ENCODE data around the gene ZNF324B.
A peak's percentile ranks its signal among the peaks of the same experiment; 100 is the strongest.
"Not testable (repeated sequence)": the region's sequence is repeated elsewhere in the genome, so short reads cannot be mapped to it uniquely, and the experiment has no call there.

The ZNF324B gene

DNA sequence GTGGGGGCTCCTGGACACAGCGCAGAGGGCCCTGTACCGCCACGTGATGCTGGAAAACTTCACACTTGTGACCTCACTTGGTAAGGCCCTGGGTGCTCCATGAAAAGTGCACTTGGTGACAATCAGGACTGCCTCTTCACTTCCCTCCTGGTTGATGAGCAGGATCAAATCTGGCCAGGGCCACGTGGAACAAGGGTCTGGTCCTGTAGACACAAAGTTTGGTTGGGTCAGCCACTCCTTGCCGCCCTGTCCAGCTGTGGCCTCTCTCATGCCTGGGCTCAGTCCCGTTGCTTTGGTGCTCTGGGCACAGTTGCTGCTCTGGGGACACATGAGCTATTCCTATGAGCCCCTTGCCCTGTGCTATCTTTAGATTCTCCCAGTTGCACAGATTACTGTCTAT is 2.3 kb downstream of the ZNF324B start:
- no peak for DNase-seq (ENCODE audit: low read depth in 2 of 2, low spot score in 1 of 2)

DNA sequence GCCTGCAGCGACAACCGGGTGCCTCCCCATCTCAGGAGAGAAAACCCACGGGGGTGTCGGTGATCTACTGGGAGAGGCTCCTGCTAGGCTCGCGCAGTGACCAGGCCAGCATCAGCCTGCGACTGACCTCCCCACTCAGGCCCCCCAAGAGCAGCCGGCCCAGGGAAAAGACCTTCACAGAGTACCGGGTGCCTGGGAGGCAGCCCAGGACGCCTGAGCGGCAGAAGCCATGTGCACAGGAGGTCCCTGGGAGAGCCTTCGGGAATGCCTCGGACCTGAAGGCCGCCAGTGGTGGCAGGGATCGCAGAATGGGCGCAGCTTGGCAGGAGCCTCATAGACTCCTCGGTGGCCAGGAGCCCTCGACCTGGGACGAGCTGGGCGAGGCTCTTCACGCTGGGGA is 3.9 kb downstream of the ZNF324B start:
- no peak for DNase-seq (ENCODE audit: low read depth in 2 of 2, low spot score in 1 of 2)

DNA sequence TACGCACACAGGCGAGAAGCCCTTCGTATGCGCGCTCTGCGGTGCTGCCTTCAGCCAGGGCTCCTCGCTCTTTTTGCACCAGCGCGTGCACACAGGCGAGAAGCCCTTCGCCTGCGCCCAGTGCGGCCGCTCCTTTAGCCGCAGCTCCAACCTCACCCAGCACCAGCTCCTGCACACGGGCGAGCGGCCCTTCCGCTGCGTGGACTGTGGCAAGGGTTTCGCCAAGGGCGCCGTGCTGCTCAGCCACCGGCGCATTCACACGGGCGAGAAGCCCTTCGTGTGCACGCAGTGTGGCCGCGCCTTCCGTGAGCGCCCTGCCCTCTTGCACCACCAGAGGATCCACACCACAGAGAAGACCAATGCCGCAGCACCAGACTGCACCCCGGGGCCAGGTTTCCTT is 4.7 kb downstream of the ZNF324B start:
- DNase-seq (ENCODE audit: low read depth in 2 of 2, low spot score in 1 of 2) = no peak

- DNase-seq (ENCODE audit: low read depth in 2 of 2, low spot score in 1 of 2) = no peak
These were observed 8.6 kb downstream of the ZNF324B start for GRCh38 chr19:58460039-58460438.

GRCh38 chr19:58466089-58466759 is 14.8 kb downstream of the ZNF324B start:
- no peak for DNase-seq (ENCODE audit: low read depth in 2 of 2, low spot score in 1 of 2)

GRCh38 chr19:58466760-58467589 is 15.6 kb downstream of the ZNF324B start, which contains the start of gene ZNF324:
ZNF324 (plus strand) TSS chr19:58467080; CDS start chr19:58469186, 2,106 bp downstream.
- peak; percentile 94 to 97 for DNase-seq (ENCODE audit: low read depth in 2 of 2, low spot score in 1 of 2)

DNA sequence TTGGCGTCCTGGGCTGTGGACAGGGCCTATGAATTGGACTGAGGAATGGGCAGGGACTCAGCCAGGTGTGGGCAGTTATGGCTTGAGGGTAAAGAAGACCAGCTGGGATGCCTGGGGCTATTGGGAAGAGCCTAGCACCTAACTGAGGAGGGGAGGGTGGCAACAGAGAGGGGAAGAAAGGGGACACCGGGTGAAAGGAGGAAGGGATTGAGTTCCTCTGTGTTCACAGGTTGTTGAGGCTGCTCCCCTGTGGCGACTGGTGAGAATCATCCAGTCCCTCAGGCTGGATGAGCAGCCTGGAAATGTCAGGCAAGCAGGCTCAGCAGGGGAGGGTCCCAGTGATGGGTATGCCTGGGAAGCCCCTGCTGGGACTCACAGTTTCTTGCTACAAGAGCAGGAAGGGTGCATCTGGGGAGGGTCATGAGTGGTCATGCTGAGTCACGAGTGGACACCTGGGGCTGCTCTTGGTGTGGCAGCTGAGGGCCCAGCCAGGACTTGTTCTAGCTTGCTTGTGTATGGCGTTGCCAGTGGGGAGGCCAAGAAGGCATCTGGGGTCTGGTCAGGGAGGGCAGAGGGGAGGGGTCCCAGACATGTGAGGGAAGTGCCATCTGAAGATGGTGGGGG is 16.9 kb downstream of the ZNF324B start:
- DNase-seq (ENCODE audit: low read depth in 2 of 2, low spot score in 1 of 2) = no peak

GRCh38 chr19:58469241-58470013 is 18.0 kb downstream of the ZNF324B start:
- no peak for DNase-seq (ENCODE audit: low read depth in 2 of 2, low spot score in 1 of 2)

DNA sequence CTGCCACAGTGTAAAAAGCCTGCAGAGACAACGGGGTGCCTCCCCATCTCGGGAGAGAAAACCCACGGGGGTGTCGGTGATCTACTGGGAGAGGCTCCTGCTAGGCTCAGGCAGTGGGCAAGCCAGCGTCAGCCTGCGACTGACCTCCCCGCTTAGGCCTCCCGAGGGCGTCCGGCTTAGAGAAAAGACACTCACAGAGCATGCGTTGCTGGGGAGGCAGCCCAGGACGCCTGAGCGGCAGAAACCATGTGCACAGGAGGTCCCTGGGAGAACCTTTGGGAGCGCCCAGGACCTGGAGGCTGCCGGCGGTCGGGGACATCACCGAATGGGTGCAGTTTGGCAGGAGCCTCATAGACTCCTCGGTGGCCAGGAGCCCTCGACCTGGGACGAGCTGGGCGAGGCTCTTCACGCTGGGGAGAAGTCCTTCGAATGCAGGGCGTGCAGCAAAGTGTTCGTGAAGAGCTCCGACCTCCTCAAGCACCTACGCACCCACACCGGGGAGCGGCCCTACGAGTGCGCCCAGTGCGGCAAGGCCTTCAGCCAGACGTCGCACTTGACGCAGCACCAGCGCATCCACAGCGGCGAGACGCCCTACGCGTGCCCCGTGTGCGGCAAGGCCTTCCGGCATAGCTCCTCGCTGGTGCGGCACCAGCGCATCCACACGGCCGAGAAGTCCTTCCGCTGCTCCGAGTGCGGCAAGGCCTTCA is 19.6 kb downstream of the ZNF324B start:
- not testable (repeated sequence) for DNase-seq (ENCODE audit: low read depth in 2 of 2, low spot score in 1 of 2)

GRCh38 chr19:58471736-58472135 is 20.3 kb downstream of the ZNF324B start:
- no peak for DNase-seq (ENCODE audit: low read depth in 2 of 2, low spot score in 1 of 2)

GRCh38 chr19:58473775-58474174 is 22.4 kb downstream of the ZNF324B start:
- DNase-seq (ENCODE audit: low read depth in 2 of 2, low spot score in 1 of 2) = no peak

DNA sequence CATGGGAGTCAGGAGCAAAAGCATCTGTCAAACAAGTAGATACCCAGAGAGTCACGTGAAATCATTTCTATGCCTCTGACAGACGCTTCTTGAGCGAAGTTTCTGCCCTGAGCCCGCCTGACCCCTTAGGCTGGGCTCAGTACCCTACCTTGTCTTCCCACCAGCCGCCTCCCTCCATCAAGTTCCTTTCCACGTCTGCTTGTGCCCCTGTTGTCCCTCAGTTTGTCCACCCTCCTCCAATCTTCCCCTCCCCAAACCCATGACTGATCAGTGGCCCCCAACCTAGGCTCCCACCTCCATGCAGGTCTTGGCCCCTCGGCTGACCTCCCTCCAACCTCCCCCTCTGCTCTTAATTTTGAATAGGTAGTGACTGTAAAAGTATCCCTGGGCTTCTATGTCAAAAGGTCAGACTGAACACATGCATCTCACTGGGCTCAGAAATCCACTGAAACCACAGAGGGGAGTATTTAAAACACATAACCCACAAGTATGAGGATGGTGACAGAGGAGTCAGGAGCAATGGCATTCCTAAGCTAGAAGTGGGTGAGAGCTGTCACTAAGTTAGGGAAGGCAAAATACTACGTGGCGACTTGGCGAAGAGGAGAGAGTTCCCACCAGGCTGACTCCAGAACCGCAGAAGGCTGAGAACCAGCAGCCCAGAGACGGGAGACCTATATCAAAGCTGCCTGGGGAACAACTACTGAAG is 23.0 kb downstream of the ZNF324B start:
- DNase-seq (ENCODE audit: low read depth in 2 of 2, low spot score in 1 of 2) = no peak

DNA sequence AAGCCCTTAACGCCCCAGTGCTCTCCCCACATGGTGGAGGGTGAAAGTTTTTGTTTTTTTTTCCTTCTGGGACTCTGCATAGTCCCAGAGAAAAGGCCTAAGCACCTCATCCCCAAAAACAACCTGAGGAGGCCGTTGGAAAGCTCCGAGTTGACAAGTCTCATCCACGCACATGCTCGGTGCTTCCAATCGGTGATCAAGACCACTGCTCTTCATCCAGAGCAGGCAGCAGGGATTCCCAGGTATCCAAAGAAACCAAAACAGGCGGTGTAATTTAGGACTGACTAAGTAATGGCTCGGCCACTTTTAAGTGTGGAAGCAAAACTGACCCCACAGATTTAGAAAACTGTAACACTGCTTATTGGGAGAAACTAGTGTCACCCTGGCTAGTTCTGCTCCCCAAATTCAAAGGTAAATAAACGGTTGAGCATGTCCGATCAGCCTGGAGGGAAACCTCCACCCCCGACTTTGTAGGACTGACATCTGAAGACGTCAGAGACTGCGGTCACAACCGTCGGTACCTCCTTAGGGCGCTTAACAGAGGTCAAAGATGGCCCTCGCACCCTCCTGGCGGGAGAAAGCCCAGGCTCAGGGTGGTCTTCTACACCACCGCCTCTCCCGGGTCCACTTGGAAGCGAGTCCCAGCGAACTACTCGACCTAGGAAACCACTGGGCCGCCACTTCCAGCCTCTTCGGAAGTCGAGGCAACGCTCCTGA is 23.7 kb downstream of the ZNF324B start:
- DNase-seq (ENCODE audit: low read depth in 2 of 2, low spot score in 1 of 2) = no peak

DNA sequence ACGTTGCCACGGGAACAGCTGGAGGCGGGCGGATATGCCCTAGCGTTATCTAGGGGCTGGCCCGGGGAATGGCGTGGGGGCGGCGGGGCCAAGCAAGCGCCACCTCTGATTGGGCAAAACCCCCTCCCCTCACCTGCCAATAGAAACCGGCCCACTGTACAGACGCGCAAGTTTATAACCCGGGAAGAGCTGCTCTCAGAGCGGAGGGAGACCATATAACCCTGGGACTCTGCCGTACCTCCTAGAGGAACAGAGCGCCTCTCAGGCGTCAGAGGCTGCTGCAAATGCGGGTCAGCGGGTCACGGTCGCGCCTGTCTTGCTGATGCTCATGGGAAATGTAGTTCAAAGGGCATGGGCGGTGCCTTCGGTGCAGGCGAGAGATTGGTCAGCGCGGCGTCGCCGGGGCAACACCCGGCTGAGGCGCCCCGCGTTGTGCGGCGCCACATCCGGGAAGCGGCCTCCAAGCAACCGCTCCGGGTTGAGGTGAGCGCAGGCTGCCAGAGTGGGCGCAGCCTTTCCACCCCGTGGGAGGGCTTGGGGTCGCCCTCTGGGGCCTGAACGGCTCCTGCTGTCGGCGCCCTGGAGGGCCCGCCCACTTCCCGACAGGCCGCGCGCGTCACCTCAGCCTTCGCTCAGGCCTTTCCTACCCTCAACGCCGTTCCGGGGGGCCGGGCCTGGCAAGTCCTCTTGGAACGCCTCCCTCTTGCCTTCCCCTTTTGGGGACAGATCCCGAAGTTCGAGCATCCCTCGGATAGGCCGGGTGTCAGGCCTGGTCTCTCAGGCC is 24.5 kb downstream of the ZNF324B start, which contains the start of gene ZNF446:
TSS of gene ZNF446 (plus strand) at position 639 of the 784 bp plus-strand sequence. CDS start 867 bp downstream, outside the sequence.
- peak; percentile 88 to 90 for DNase-seq (ENCODE audit: low read depth in 2 of 2, low spot score in 1 of 2)

DNA sequence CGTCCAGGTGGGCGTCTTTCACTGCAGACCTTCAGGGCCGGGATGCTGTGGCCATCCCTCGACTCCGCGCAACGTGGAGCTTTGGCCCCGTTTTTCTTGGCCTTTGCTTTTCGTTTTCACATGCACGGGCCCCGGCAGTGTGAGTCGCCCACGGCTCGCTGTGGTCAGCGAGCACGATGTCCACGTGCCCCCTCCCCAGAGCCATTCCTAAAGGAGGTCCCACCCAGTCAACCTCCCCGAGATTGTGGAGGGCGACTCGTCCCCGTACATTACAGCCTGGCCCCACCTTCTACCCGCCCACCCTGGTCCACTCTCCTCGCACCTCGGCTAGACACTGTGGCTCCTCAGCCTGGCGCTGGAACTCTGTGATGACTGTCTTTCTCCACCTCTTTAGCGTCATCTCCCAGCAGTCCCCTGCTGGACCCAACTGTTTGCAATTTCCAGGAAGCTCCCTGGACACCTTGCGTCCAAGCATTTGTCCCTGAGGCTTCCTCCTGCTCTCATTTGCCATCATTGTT is 25.1 kb downstream of the ZNF324B start:
- no peak for DNase-seq (ENCODE audit: low read depth in 2 of 2, low spot score in 1 of 2)

DNA sequence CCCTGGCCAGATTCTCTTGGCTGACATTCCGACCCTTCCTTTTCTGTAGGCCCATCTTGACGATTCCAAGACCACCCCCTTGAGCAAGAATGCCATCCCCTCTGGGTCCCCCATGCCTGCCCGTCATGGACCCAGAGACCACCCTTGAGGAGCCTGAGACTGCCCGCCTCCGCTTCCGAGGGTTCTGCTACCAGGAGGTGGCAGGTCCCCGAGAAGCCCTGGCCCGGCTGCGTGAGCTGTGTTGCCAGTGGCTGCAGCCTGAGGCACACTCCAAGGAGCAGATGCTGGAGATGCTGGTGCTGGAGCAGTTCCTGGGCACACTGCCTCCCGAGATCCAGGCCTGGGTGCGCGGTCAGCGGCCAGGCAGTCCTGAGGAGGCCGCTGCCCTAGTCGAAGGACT is 25.7 kb downstream of the ZNF324B start:
- DNase-seq (ENCODE audit: low read depth in 2 of 2, low spot score in 1 of 2) = no peak

DNA sequence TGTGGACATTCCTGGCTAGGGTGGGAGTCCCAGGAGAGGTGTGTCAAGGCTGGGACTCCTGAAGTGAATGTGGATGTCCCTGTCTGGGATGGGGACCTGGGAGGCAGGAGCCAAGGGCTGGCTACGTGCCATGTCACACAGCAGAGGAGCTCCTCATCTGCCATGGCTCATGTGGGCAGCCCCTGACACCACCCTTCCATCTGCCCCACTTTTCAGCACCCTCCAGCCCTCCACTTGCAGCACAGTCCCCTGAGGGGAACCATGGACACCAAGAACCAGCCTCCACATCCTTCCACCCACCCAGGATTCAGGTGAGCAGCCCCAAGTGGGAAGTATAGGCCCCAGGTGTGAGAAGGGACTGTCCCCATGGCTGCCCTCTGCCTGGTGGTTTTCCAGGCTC is 26.4 kb downstream of the ZNF324B start:
- no peak for DNase-seq (ENCODE audit: low read depth in 2 of 2, low spot score in 1 of 2)

DNA sequence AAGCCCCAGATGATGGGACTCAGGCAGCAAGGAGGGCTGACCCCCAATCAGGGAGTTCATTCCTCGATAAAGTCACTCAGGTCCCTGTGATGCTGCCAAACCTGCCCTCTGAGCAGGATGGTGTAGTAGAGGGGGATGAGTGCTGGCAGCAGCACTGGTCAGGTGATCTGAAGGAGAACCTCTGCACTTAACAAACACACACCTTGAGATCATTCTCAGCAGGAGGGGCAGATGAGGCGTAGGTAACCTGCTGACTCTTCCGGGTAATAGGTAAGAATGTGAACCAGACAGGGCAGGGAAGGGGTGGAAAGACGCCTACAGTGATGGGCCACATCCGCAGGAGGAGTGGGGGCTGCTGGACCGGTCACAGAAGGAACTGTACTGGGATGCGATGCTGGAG is 27.9 kb downstream of the ZNF324B start:
- DNase-seq (ENCODE audit: low read depth in 2 of 2, low spot score in 1 of 2) = no peak

Measured in stimulated activated CD8-positive, alpha-beta memory T cell treated with anti-CD3 and anti-CD28 coated beads, Interleukin-4, amount 100 ng/mL, for 1 hour (primary cell).